Fibroblast of mammary gland (primary cell): ENCODE data around the gene ALDH1A2.
"Not testable (repeated sequence)": the region's sequence is repeated elsewhere in the genome, so short reads cannot be mapped to it uniquely, and the experiment has no call there.

ENCODE experiments used
- DNase-seq: peaks from one replicate; pipeline ENCODE4 v3.0.0-alpha.2; 2010; ENCODE audit warnings: low read depth
- H3K4me3 ChIP-seq: 2 replicates; pipeline ENCODE4 v1.5.1; 2011; ENCODE audit warnings: low read depth, mild to moderate bottlenecking, low read length, moderate library complexity; ENCODE audit not compliant: control insufficient read depth
- CTCF ChIP-seq: conservative IDR thresholded peaks from 2 replicates; pipeline ENCODE4 v1.5.1; 2011; ENCODE audit warnings: low read depth, low read length, inconsistent platforms; ENCODE audit not compliant: control insufficient read depth, insufficient read depth

ALDH1A2 gene

GRCh38 chr15:58081891-58082290, 16.4 kb upstream of the ALDH1A2 start:
- no peak overlapping the region for H3K4me3 ChIP-seq
- no peak for TF ChIP-seq CTCF
- no peak for DNase-seq

- peak; percentile 55 for DNase-seq
- TF ChIP-seq CTCF, result no peak
- H3K4me3 ChIP-seq, result no peak overlapping the region
Measured at GRCh38 chr15:58081456-58081855, 15.9 kb upstream of the ALDH1A2 start.

DNA sequence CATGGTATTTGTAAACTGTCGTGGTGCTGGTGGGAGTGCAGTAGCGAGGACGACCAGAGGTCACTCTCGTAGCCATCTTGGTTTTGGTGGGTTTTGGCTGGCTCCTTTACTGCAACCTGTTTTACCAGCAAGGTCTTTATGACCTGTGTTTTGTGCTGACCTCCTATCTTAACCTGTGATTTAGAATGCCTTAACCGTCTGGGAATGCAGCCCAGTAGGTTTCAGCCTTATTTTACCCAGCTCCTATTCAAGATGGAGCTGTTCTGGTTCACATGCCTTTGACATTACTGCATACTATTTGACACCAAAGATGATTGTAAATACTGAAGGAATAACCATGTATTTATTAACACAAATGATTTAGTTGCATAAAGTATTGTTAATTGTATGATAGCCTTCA, 15.4 kb upstream of the ALDH1A2 start:
- not testable (repeated sequence) for DNase-seq

GRCh38 chr15:58080398-58080797, 14.9 kb upstream of the ALDH1A2 start:
- DNase-seq, result no peak
- no peak for TF ChIP-seq CTCF
- H3K4me3 ChIP-seq, result no peak overlapping the region

More for the DNA sequence above, 15.4 kb upstream of the ALDH1A2 start:
- not testable (repeated sequence) for H3K4me3 ChIP-seq

DNA sequence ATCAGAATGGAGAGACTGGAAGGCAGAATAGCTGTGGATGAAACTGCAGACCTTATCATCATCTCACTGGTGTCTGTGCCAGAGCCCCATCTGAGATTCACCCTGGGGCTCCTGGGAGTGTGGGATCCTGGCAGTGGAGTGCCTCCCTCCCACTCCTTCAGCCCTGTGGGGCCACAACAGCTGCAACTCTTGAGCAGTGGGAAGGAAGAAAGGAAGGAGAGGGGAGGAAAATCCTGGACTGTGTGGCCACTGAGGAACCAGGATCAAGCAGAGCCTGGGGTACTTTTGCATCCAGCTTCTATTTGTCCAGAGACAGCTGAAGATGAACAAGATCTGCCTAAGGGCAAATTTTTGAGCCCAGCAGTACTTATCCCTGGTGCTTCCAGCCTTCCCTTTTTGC, 13.1 kb upstream of the ALDH1A2 start:
- TF ChIP-seq CTCF, result no peak
- no peak overlapping the region for H3K4me3 ChIP-seq
- peak; percentile 10 for DNase-seq

DNA sequence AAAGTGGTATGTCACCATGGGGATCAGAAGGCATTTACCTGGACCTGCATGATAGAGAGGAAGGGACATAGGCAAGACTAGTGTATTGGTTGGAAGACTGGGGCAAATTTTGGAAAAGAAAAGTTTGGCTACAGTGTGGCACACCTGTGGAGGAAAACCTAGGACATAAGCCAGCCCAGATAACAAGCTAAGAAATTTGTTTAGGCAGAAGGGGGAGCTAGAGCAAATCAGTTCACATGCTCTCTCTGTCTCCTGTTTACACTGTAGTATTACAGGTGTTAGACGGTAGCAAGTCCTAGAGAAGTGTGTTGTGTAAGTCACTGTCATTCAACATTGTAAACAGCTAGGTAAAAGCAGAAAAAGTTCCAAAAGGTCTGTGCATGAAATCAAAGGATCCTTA, 11.9 kb upstream of the ALDH1A2 start:
- no peak overlapping the region for H3K4me3 ChIP-seq
- DNase-seq, result peak; percentile 16
- TF ChIP-seq CTCF, result peak; percentile 34

GRCh38 chr15:58074452-58074851, 8.9 kb upstream of the ALDH1A2 start:
- no peak overlapping the region for H3K4me3 ChIP-seq
- DNase-seq, result no peak
- no peak for TF ChIP-seq CTCF
